Measurements from ENCODE around the gene GJC2.

- TF ChIP-seq USF2 (CRISPR knock-in tag; IDR thresholded peaks at IDR 0.05), result no peak
- TF ChIP-seq GRHL2 (CRISPR knock-in tag; IDR thresholded peaks at IDR 0.05; ENCODE audit: insufficient replicate concordance, severe bottlenecking), result no peak
- no peak for TF ChIP-seq CTCF (IDR thresholded peaks at IDR 0.05)
These were observed 26.2 kb upstream of the GJC2 start for GRCh38 chr1:228123505-228123904.
